ENCODE data around the gene WIPI1. TPM values are rescaled to one million over a fixed set of nuclear protein-coding genes. Genes with fewer than 3 reads are reported as not detected.

Gene WIPI1
- total and polyA plus RNA-seq, 2 of the 13 experiments (the other 11 are each of a cell fraction or from before 2014, with no cell fraction given) = 29.4 to 141 TPM

DNA sequence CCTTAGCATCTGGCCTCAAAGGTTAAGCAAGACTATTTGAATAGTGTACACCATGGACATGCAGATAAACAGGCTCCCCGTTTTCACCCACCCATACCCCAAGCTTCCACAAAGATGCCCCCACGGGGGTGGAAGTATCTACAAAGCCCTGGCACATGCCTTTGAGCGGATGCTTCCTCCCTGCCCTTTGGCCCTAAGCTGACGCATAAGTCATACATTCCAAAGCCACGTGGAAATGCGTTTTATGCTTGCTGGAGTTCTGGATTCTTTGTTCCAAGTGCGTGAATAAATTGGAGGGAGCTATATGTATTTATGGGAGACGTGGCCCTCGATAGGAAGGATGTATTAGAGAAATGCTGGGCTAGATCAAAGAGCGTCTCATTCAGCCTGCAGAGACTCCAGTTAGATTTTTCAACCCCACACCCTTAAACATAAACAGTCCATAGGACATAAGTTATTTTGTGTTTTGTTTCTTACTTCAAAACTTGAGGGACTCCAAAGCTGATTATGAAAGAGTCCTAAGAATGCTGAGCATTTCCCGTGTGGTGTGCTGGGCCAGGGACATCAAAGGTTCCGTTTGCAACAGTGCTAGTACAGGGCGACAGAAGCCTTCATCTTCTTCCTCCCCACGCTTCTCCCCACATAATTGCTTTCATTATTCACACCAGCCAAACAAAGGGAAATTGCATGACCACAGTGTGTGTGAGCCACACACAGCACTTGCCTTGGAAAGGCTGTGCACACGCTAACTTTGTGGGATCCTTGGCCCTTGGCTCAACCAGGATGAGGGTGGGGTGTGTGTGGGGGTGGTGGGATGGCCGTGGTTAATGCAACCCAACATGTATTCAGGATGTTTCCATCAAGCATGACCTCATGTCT lies 73.6 kb downstream of the WIPI1 start (continued):
- TF ChIP-seq ZFP37 (CRISPR knock-in tag; IDR thresholded peaks at IDR 0.05; ENCODE audit: borderline replicate concordance) (no peak; the same call in 1 of the 2 replicates), REXO4 (CRISPR knock-in tag; IDR thresholded peaks at IDR 0.05; ENCODE audit: borderline replicate concordance) (no peak; the same call in 1 of the 2 replicates), BCL3 (CRISPR knock-in tag; IDR thresholded peaks at IDR 0.05) (peak; percentile 72), ZBTB42 (CRISPR knock-in tag; IDR thresholded peaks at IDR 0.05) (no peak; the same call in 1 of the 2 replicates), CENPBD1 (CRISPR knock-in tag; IDR thresholded peaks at IDR 0.05; ENCODE audit: borderline replicate concordance, low read depth) (peak; percentile 55; the same call in 1 of the 2 replicates), ZNF644 (CRISPR knock-in tag; IDR thresholded peaks at IDR 0.05; ENCODE audit: low read depth) (peak; percentile 88), ETV6 (CRISPR knock-in tag; conservative IDR thresholded peaks at IDR 0.05) (peak; percentile 80; the same call in 1 of the 2 replicates), MTA1 (CRISPR knock-in tag; IDR thresholded peaks at IDR 0.05; ENCODE audit: borderline replicate concordance) (peak; percentile 61; the same call in 1 of the 2 replicates), PAX8 (CRISPR knock-in tag; IDR thresholded peaks at IDR 0.05; ENCODE audit: borderline replicate concordance) (0 out of 2 replicates have a peak, but pooled peaks have one; percentile 53), CEBPG (CRISPR knock-in tag; IDR thresholded peaks at IDR 0.05) (peak; percentile 88), MEF2D (CRISPR knock-in tag; IDR thresholded peaks at IDR 0.05) (peak; percentile 75)
- TF ChIP-seq, protein P1, sequence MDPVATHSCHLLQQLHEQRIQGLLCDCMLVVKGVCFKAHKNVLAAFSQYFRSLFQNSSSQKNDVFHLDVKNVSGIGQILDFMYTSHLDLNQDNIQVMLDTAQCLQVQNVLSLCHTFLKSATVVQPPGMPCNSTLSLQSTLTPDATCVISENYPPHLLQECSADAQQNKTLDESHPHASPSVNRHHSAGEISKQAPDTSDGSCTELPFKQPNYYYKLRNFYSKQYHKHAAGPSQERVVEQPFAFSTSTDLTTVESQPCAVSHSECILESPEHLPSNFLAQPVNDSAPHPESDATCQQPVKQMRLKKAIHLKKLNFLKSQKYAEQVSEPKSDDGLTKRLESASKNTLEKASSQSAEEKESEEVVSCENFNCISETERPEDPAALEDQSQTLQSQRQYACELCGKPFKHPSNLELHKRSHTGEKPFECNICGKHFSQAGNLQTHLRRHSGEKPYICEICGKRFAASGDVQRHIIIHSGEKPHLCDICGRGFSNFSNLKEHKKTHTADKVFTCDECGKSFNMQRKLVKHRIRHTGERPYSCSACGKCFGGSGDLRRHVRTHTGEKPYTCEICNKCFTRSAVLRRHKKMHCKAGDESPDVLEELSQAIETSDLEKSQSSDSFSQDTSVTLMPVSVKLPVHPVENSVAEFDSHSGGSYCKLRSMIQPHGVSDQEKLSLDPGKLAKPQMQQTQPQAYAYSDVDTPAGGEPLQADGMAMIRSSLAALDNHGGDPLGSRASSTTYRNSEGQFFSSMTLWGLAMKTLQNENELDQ (CRISPR knock-in tag; IDR thresholded peaks at IDR 0.05; ENCODE audit: borderline replicate concordance) = no peak; the same call in 1 of the 2 replicates
- TF ChIP-seq, protein P2, sequence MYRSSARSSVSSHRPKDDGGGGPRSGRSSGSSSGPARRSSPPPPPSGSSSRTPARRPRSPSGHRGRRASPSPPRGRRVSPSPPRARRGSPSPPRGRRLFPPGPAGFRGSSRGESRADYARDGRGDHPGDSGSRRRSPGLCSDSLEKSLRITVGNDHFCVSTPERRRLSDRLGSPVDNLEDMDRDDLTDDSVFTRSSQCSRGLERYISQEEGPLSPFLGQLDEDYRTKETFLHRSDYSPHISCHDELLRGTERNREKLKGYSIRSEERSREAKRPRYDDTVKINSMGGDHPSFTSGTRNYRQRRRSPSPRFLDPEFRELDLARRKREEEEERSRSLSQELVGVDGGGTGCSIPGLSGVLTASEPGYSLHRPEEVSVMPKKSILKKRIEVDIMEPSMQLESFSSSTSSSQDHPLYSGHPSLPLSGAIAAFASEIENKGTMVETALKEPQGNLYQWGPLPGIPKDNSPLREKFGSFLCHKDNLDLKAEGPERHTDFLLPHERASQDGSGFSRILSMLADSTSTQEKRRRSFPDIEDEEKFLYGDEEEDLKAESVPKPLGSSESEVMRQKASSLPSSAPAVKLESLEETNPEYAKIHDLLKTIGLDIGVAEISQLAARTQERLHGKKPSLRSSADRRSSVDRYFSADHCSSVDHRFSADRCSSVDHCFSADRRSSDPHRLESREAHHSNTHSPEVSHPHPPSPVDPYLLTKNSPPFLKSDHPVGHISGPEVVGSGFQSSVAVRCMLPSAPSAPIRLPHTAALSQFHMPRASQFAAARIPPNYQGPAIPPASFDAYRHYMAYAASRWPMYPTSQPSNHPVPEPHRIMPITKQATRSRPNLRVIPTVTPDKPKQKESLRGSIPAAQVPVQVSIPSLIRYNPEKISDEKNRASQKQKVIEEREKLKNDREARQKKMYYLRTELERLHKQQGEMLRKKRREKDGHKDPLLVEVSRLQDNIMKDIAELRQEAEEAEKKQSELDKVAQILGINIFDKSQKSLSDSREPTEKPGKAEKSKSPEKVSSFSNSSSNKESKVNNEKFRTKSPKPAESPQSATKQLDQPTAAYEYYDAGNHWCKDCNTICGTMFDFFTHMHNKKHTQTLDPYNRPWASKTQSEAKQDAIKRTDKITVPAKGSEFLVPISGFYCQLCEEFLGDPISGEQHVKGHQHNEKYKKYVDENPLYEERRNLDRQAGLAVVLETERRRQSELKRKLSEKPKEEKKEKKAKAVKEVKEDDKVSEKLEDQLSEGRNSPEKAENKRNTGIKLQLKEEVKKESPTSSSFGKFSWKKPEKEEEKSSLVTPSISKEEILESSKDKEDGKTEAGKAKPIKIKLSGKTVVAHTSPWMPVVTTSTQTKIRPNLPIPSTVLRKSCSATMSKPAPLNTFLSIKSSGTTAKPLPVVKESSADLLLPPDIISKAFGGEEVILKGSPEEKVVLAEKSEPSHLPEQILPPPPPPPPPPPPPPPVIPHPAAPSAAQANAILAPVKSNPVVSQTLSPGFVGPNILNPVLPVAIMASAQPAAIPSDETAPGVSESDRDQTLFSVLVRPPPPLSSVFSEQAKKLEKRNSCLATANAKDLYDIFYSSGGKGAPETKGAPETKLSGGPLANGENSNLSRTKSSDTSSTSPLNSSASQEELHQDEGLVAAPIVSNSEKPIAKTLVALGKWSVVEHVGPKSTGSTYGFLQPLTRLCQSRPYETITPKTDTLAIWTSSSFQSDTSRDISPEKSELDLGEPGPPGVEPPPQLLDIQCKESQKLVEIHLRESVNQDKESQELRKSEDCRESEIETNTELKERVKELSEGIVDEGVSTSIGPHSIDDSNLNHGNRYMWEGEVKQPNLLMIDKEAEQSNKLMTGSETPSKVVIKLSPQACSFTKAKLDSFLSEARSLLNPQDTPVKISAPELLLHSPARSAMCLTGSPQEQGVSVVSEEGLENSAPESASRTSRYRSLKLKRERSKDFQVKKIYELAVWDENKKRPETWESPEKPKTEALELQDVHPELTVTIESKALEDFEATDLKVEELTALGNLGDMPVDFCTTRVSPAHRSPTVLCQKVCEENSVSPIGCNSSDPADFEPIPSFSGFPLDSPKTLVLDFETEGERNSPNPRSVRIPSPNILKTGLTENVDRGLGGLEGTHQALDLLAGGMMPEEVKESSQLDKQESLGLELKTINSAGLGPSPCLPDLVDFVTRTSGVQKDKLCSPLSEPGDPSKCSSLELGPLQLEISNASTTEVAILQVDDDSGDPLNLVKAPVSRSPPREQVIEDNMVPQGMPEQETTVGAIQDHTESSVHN (CRISPR knock-in tag; IDR thresholded peaks at IDR 0.05) = peak; percentile 10; the same call in 1 of the 2 replicates

All from HepG2 (cell line).